Adipose tissue (tissue), 3 donors: ENCODE data around the gene SNAI3. TPM values are rescaled to one million over a fixed set of nuclear protein-coding genes. Genes with fewer than 3 reads are reported as not detected.

ENCODE experiments used
- H3K27ac ChIP-seq: one replicate; pipeline ENCODE4 v1.5.1; 2013; ENCODE audit warnings: low read depth, low read length
- WGBS, 3 donors: extraction: QIAGEN DNeasy Blood & Tissue Kit; methylation state at CpG; one replicate each; pipeline ENCODE4 v1.1.7; 2013; 5-methylcytosine and 5-hydroxymethylcytosine counted together
- polyA plus RNA-seq, 3 donors: library from polyadenylated mRNA; stranded (reverse); fragments of 200-250 nt; gene quantifications; one replicate each; pipeline ENCODE4 v1.2.3, GENCODE V29; 2013
- donor health status: healthy with polysubstance abuse.
- donor health status: Bipolar disorder and iron deficiency.
- donor health status: healthy.

Gene SNAI3
- polyA plus RNA-seq, 3 donors: 0.22 to 0.71 (median 0.45) TPM

DNA sequence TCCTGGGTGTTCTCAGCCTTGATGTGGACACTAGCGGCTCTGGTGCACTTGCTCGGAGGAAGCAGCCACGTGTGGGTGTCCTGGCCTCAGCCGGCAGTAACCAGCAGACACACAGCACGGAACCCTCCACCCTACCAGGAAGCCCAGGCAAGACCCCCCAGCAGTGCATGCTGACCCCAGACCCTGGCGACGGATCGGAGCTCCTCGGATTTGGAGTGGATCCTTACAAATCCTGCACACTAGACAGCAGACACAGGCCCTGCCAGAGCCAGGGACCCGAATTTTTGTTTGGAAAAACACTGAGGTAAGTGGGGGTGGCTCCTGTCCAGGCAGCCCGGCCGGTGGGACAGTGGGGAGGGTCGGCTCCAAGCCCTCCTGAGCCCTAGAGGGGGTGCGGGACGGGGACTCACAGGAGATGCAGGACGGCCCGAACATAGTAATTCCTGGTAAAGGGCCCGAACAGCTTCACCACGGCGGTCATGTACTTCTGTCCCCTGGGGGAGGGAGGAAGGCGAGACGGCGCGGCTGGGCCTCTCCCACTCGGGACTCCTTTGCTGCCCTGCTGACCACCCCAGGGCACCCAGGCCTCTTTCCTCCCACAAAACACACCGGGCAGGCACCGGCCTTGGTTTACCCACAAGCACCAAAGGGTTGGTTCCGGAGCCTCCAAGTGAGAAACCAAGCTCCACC, 39.8 kb downstream of the SNAI3 start:
- H3K27ac ChIP-seq: no peak overlapping the region
- WGBS, 3 donors: 81 to 92% (median 86%) methylated on average over 28 of the region's 28 CpGs

DNA sequence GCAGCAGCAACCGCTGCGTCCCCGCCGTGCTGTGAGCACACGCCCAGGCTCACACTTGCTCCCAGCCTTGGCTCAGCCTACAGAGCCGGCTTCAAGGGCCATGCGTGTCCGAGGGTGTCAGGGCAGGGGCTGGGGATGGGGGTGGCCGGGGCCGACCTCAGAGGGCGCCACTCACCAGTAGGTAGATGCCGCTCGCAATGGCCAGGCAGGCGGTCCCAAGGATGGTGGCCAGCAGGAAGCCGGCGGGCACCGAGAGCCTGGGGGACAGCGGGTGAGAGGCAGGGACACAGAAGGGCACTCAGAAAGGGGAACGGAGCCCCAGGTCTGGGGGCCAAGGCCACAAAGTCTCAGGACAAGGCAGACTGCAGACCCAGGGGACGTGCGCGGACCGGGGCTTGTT, 40.4 kb downstream of the SNAI3 start:
- H3K27ac ChIP-seq: no peak overlapping the region
- 89 to 91% (median 90%) methylated on average over 21 to 23 of the region's 23 CpGs for WGBS, 3 donors

DNA sequence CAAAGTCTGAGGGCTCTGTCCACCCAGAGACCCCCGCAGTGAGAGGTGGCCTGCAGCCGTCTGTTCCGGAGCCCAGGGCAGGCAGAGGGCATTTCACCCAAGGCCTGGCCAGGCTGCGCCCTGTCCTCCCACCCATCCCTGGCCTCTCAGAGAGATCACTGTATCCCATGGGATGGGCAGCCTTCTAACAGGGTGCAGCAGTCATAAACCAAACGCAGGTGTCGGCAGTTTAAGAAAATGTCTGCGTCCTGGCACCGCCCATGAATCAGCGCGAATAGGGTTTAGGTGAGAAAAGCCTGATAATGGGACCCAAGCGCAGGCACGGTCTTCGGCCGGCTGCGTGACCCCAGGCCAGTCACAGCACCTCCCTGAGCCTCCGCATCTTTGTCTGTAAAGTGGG, 40.9 kb downstream of the SNAI3 start:
- H3K27ac ChIP-seq: no peak overlapping the region
- WGBS, 3 donors: 94 to 95% (median 94%) methylated on average over 16 of the region's 16 CpGs

DNA sequence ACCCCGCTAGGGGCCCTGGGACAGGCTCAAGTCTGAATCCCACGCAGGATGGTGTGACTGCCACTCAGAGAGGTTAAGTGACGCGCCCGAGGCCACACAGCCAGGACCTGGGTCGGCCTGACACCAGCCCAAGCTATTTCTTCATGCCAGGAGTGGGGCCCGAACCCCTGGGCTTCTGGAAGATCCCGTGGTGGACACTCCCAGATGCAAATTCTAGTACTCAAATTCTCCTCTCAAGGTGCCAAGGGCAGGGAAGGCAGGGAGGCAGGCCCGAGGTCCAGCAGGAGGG, 42.7 kb downstream of the SNAI3 start:
- 90 to 95% (median 91%) methylated on average over 8 to 9 of the region's 9 CpGs for WGBS, 3 donors
- H3K27ac ChIP-seq: no peak overlapping the region

DNA sequence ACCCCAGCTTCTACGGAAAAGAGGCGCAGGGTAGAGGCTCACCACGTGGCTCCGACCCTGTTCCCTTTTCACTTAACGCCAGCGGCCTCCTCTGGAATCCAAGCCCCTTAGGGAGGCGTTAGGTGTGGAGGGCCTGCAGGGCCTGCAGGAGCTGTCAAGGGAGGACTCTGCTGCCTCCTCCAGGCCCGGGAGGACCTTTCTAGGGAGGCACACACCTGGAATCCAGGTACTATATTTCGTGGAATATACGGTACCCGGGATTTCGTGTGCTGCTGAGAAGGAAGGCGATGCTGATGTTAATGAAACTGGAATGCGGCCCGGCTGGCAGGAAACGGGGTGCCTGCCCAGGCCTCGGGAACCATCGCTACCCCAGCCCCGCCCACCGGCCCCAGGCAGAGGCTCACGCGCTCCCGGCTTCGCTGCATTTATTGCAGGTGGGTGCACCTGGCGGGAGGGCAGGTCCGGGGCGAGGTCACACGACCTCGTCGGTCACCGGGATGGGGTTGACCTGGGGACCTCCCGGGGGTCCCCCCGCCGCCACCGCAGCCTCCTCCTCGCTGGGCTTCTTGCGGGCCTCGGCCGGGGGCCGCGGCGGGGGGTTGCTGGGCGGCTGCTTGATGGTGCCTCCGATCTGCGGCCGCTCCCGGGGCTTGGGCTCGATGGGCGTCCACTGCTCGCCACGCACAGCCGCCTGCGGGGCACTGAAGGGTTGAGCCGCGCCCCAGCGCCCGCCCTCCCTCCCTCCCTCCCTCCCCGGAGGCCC, 43.2 kb downstream of the SNAI3 start:
- 88 to 92% (median 89%) methylated on average over 43 to 58 of the region's 58 CpGs for WGBS, 3 donors
- no peak overlapping the region for H3K27ac ChIP-seq

DNA sequence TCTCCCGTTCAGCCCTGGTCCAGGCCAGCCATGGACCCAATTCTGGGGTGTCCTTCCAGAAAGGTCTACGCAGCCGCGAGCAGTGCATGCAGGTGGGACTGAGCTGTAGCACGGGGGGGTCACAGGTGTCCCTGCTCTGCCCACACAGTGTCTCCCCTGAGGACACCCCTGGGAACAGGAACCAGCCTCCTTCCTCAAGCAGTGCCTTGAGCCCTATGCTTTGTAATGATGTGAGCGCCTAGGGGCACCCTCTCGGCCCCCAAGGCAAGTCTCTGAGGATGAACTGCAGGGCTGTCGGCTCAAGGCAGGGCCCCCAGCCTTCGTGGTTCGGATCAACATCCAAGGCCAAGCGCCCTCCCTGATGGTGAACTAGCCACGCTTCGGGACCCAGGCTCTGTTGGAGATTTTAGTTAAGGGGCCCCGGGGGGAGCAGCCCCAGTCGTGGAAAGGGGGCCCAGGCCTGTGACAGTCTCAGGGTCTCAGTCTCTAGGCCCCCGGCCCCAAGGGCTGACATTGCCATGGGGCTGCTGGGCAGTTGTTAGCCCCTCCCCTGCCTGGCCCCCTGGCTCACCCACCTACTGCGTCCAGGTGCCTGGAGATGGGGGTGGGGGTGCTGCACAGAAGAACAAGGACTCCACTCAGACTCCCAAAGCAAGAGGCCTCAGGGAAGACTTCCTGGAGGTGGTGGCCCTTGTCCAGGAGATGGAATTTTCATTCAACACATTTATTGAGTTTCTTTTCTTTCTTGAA, 45.6 kb downstream of the SNAI3 start:
- 53 to 67% (median 60%) methylated on average over 16 to 17 of the region's 17 CpGs for WGBS, 3 donors
- no peak overlapping the region for H3K27ac ChIP-seq

DNA sequence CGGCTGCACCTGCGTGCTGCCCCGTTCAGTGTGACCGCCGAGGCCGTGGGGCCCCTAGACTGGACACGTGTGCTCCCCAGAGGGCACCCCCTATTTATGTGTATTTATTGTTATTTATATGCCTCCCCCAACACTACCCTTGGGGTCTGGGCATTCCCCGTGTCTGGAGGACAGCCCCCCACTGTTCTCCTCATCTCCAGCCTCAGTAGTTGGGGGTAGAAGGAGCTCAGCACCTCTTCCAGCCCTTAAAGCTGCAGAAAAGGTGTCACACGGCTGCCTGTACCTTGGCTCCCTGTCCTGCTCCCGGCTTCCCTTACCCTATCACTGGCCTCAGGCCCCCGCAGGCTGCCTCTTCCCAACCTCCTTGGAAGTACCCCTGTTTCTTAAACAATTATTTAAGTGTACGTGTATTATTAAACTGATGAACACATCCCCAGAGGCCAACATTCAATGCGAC, 46.2 kb downstream of the SNAI3 start:
- H3K27ac ChIP-seq: no peak overlapping the region
- WGBS, 3 donors: 35 to 70% (median 39%) methylated on average over 13 of the region's 13 CpGs

DNA sequence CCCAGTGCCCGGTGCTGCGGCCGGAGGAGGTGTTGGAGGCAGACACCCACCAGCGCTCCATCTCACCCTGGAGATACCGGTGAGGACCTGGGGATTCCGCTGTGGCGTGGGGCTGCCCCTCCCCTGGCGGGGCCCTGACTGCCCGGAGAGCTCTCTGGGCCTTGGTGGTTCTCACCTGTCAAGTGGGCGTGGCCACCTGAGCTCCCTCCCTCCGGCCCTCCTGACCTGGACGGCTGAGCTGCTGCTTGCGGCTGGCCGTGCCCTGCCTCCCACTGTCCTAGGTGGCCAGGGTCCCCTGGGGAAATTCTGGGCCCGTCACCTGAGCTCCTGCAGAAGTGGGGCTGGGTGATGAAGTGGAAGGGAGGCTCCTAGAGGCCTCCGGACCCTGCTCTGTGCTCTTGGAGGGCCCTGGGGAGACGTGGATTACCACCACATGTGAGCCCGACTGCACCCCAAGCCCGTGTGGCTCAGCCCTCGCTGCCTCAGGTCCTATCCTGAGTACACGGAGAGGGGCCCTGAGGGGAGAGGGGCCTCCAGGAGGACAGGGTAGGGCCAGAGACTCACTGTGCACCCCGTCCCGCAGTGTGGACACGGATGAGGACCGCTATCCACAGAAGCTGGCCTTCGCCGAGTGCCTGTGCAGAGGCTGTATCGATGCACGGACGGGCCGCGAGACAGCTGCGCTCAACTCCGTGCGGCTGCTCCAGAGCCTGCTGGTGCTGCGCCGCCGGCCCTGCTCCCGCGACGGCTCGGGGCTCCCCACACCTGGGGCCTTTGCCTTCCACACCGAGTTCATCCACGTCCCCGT, 46.9 kb downstream of the SNAI3 start:
- WGBS, 3 donors: 19 to 61% (median 22%) methylated on average over 42 to 45 of the region's 45 CpGs
- no peak overlapping the region for H3K27ac ChIP-seq

DNA sequence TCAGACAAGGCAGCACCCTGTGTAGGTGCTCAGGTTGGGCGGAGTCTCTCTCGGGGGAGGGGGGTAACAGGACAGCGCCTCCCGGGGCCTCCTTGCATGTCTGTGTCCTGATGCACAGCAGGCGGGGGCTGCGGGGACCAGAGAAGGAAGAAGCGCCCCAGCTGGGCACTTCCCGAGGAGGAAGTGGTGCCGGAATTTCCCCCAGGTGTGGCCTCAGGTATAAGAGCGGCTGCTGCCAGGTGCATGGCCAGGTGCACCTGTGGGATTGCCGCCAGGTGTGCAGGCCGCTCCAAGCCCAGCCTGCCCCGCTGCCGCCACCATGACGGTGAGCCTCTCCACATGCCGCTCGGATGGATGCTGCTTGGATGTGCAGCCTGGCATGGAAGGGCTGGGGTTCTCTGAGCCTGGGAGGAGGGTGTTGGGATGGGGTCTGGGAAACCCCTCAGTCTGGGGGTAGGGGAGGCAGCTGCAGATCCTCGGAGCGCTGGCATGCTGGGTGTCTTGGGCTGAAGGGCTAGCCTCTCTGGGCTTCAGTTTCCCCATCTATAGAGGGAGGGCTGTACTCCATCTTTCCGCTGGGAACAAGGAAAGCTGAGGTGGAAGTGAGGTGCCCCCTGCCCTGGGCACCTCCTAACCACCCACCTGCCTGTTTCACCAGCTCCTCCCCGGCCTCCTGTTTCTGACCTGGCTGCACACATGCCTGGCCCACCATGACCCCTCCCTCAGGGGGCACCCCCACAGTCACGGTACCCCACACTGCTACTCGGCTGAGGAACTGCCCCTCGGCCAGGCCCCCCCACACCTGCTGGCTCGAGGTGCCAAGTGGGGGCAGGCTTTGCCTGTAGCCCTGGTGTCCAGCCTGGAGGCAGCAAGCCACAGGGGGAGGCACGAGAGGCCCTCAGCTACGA, 47.7 kb downstream of the SNAI3 start, which contains the start of gene IL17C:
Gene IL17C, plus strand, starts transcription at position 250 of the 908 bp plus-strand sequence. Its CDS starts 70 bp downstream, at position 320.
- 33 to 46% (median 44%) methylated on average over 25 to 27 of the region's 27 CpGs for WGBS, 3 donors

DNA sequence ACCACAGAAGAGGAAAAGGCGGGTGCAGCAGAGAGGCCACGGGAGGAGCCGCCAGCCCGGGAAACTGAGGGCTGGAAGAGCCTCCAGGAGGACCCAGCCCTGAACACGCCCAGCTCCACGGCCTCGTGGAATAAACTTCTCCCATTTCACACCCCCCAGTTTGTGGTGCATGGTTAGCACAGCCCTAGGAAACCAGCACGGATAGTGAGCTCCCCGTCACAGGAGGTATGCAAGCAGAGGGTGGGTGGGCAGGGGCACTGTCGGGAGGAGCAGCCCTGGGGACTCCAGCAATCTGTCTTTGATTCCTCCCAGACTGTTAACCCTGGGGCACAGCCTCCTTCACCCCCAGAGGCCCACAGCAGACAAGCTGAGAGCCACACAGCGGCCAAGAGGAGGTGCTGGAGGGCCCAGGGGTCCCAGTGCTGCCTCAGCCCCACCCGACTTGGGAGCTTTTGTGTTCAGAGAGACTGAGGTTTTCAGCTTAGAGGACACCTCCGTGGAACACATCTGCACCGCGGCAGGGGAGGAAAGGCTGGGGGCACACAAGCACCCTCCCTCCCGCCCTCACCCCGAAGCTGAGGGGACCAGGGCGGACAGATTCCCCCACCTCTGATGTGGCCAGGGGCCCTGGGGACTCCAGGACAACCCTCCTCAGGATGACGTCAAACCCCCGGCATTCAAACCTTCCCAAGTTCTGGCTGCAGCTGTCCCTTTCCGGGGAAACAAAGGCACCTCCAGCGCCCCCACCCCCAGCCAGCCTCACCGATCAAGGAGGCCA, 49.6 kb downstream of the SNAI3 start:
- WGBS, 3 donors: 62 to 86% (median 66%) methylated on average over 23 of the region's 23 CpGs
- no peak overlapping the region for H3K27ac ChIP-seq

More for the DNA sequence above, 47.7 kb downstream of the SNAI3 start, which contains the start of gene IL17C:
- H3K27ac ChIP-seq: no peak within 1 kb of the TSS

DNA sequence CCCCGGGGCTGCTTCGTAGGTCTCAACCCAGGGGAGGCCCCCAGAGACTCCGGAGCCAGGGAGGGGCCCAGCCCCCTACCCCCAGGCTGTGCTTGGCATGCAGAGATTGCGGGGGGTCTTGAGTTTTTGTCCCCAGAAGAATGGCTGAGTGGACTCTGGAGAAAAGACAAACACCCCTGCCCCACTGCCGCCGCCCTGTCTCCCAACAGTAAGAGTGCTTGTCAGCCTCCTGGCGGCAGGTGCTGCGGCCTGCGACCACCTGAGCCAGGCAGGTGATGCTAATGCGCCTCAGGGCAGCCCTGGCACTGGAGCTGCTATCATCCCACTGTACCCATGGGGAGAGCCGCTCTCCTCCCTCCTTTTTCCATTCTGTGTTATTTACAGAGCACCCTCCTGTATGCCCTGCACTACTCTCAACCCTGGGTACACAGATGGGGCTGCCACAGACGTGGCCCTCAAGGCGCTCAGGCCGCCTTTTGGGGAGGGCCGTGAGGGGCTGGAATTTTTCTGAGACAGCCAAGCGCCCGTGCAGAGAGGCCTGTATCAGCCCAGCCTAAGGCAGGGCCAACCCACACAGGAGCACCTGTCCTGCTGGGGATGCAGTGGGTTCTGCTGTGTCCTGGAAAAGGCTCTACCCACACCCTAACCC, 50.5 kb downstream of the SNAI3 start:
- 91 to 97% (median 91%) methylated on average over 17 of the region's 17 CpGs for WGBS, 3 donors
- H3K27ac ChIP-seq: no peak overlapping the region

DNA sequence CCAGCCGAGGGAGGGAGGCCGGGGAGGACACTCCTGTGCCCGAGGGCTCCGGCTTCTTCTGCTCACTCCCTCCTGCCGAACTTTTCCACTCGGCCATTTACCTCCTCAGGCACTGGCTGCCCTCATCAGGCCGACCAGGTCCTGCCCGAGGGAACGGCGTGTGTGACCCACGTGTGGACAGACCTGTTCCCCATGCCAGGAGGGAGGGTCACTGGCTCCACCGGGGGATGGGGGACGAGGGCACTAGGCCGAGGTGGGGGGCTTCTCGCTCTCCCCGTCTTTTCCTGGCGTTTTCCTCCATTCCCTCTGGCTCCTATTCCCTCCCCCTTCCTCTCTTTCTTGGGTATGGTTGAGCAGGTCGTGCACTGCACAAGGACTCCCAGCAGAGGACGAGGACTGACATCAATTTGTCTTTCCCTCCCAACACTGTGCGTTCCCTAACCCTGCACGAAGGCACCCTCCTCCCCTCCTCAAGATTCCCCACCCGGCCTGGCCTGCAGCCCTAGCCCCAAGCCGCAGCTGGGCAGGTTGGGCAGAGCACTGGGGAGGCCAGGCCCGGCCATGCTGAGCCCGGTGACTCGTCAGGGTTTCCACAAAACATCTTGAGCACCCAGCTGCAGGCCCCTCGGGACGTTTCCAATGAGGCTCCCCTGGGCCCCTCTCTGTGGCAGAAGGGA, 51.2 kb downstream of the SNAI3 start:
- no peak overlapping the region for H3K27ac ChIP-seq
- 36 to 75% (median 39%) methylated on average over 27 to 28 of the region's 28 CpGs for WGBS, 3 donors

DNA sequence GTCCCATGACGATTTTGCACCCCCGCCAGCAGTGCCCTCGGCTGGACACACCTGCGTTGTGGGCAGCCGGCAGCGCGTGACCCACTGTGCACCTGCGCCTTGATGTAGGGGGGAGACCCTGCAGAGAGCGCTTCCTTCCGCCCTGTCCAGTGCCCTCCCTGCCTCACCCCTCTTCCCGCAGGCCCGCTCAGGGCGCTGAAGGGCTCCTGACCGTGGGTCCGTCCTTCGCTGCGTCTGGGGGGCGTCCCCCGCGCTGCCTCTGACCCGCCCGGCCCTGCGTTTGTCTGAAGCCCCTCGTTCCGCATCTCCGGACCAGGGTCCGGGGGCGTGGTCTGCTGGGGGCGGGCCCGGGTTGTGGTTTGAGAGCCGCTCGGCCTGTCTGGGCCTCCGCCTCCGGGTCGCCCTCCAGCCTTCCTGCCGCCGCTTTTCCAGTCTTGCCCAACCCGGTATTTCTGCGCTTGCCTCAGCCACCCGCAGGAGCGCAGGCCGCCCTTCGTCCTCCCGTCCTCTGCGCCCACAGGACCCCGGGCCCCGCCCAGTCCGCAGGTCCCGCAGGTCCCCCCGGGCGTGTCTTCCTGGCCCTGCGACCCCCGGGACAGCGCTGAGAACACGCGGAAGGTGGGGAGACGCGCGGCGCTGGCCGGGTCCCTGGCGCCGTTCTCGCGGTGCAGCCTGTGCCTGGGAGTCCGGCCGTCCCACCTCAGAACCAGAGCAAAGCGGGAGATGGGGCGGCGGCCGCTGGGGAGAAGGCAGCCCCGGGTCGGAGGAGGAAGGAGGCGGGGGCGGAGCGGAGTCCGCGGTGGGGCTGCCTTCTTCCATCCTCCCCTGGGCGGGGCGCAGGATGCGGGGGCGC, 51.9 kb downstream of the SNAI3 start:
- WGBS, 3 donors: 5 to 34% (median 9%) methylated on average over 70 to 81 of the region's 82 CpGs
- no peak overlapping the region for H3K27ac ChIP-seq

DNA sequence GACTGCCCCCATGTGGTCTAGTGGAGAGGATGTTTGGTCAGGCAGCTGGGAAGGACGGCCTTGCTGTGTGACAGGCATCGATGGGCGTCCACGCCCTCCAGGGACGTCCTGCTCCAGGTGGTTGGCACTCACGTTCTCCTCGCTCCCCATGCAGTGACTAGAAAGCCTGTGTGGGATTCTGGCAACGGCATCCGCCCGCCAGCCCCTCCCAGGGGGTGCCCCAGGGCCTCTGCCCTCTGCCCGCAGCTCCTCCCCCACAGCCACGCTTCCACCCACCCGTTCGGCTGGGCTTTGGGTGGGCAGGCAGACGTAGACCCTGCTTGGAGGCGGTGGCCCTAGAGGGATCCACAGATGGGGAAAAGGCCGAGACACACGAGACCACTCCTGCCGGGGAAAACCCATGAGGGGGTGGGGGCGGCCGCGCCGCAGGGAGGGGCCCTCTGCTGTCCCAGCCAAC, 52.6 kb downstream of the SNAI3 start:
- H3K27ac ChIP-seq: no peak overlapping the region
- WGBS, 3 donors: 30 to 52% (median 33%) methylated on average over 19 to 23 of the region's 23 CpGs

DNA sequence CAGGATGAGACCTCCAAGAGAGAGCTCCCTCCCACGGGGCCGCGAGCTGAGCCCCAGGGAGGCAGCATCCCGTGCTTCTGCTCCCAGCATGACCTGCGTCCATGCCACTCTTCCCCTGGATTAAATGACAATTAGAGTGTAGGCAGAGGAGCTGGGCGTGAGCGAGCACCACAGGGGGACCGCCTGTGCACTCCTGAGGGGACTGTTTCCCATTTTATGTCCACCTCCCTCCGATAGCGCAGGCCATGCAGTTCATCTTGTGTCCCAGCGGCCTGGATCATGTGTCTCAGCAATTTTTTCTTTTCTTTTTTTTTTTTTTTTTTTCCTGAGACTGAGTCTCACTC, 53.7 kb downstream of the SNAI3 start:
- H3K27ac ChIP-seq: no peak overlapping the region
- 93 to 96% (median 95%) methylated on average over 11 of the region's 11 CpGs for WGBS, 3 donors
